WTC11 (cell line): Measurements from ENCODE around the gene ELK3. TPM values are rescaled to one million over a fixed set of nuclear protein-coding genes. Genes with fewer than 3 reads are reported as not detected.

Experiments
- ATAC-seq: fragments of 200-7000 bp; cut with Tn5 transposase; 2 replicates; pipeline ENCODE4 v1.10.0; 2021; ENCODE audit warnings: mild to moderate bottlenecking, moderate library complexity
- CTCF ChIA-PET: fragments of 300-600 bp; sonication (Branson Sonifier 250); formaldehyde crosslinking; loops from one replicate; lab custom pipeline; 2021; ENCODE audit warnings: antibody characterized with exemption; lab: Charles Lee
- POLR2A ChIA-PET: fragments of 350-600 bp; sonication (Branson Sonifier 250); formaldehyde crosslinking; loops from one replicate; lab custom pipeline; 2021; ENCODE audit warnings: antibody characterized with exemption; lab: Charles Lee
- DNase-seq: peaks from one replicate; pipeline ENCODE4 v3.0.0; 2021; ENCODE audit warnings: low spot score
- H3K27ac Mint-ChIP-seq: 2 replicates; pipeline ENCODE4 v1.8.0; 2021; ENCODE audit warnings: mixed read lengths
- H3K27me3 Mint-ChIP-seq: 2 replicates; pipeline ENCODE4 v1.8.0; 2021; ENCODE audit warnings: low read depth, mild to moderate bottlenecking, moderate library complexity, mixed read lengths
- H3K36me3 Mint-ChIP-seq: 2 replicates; pipeline ENCODE4 v1.8.0; 2021; ENCODE audit warnings: mixed read lengths
- H3K4me1 Mint-ChIP-seq: 2 replicates; pipeline ENCODE4 v1.8.0; 2022; ENCODE audit warnings: mixed read lengths
- H3K4me3 Mint-ChIP-seq: 2 replicates; pipeline ENCODE4 v1.8.0; 2021; ENCODE audit warnings: mild to moderate bottlenecking, moderate library complexity, mixed read lengths
- H3K9me3 Mint-ChIP-seq: 2 replicates; pipeline ENCODE4 v1.8.0; 2021; ENCODE audit warnings: mixed read lengths
- AR ChIP-seq: fragments of 250-450 bp; sonication (Bioruptor Pico); IDR thresholded peaks from 2 replicates; pipeline ENCODE4 v1.9.0; 2021; ENCODE audit warnings: mild to moderate bottlenecking
- ARID4B ChIP-seq: sonication (generic); formaldehyde crosslinking; IDR thresholded peaks from 2 replicates; pipeline ENCODE4 v1.8.0; 2023; ENCODE audit warnings: missing genetic modification reagents, mild to moderate bottlenecking, borderline replicate concordance
- CBFB ChIP-seq: sonication (generic); formaldehyde crosslinking; IDR thresholded peaks from 2 replicates; pipeline ENCODE4 v1.8.1; 2022; ENCODE audit warnings: mild to moderate bottlenecking, low read depth, missing genetic modification reagents
- ELF4 ChIP-seq: sonication (generic); formaldehyde crosslinking; IDR thresholded peaks from 2 replicates; pipeline ENCODE4 v1.8.1; 2022; ENCODE audit warnings: low read depth, mild to moderate bottlenecking, moderate library complexity, missing genetic modification reagents
- ESRRA ChIP-seq: sonication (generic); formaldehyde crosslinking; IDR thresholded peaks from 2 replicates; pipeline ENCODE4 v1.8.1; 2022; ENCODE audit warnings: mild to moderate bottlenecking, missing genetic modification reagents, borderline replicate concordance
- PRDM15 ChIP-seq: sonication (generic); formaldehyde crosslinking; IDR thresholded peaks from 2 replicates; pipeline ENCODE4 v1.8.0; 2022; ENCODE audit warnings: missing genetic modification reagents
- TEAD1 ChIP-seq: sonication (generic); formaldehyde crosslinking; IDR thresholded peaks from 2 replicates; pipeline ENCODE4 v1.8.0; 2022; ENCODE audit warnings: mild to moderate bottlenecking, missing genetic modification reagents
- TP53 ChIP-seq: sonication (generic); formaldehyde crosslinking; IDR thresholded peaks from 2 replicates; pipeline ENCODE4 v1.8.1; 2023; ENCODE audit warnings: mild to moderate bottlenecking, missing genetic modification reagents
- USF1 ChIP-seq: sonication (generic); formaldehyde crosslinking; IDR thresholded peaks from 2 replicates; pipeline ENCODE4 v1.8.0; 2022; ENCODE audit warnings: mild to moderate bottlenecking, missing genetic modification reagents
- ZNF232 ChIP-seq: sonication (generic); formaldehyde crosslinking; IDR thresholded peaks from 2 replicates; pipeline ENCODE4 v1.8.0; 2022; ENCODE audit warnings: mild to moderate bottlenecking, missing genetic modification reagents
- ZNF396 ChIP-seq: fragments of 250-450 bp; sonication (Bioruptor Pico); IDR thresholded peaks from 2 replicates; pipeline ENCODE4 v1.8.0; 2021; ENCODE audit warnings: mild to moderate bottlenecking, moderate library complexity, borderline replicate concordance
- total RNA-seq: library from RNA; stranded (reverse); gene quantifications from 3 replicates; pipeline ENCODE4 v1.2.3, GENCODE V29; 2021

ELK3 gene
- total RNA-seq, 1 experiment from 2014 or later: 16.5 TPM

- no peak overlapping the region for H3K4me3 Mint-ChIP-seq
- ATAC-seq: peak; percentile 43
- TF ChIP-seq ELF4 (CRISPR knock-in tag): no peak
- TF ChIP-seq ZNF396 (CRISPR knock-in tag): no peak
- no peaks in the 10 kb centered on the region for H3K9me3 Mint-ChIP-seq
- H3K27me3 Mint-ChIP-seq: no peaks in the 10 kb centered on the region
- H3K36me3 Mint-ChIP-seq: no peaks in the 10 kb centered on the region
- ChIA-PET CTCF (interaction anchor here (0.6 to 1.4 kb wide), 2 partner anchors 25 to 68 kb away, joined by 3 to 5 read pairs; no protein-coding TSS in a partner anchor), POLR2A (no interaction called here)
- DNase-seq: no peak
- peaks cover 12% of the 10 kb centered on the region for H3K4me1 Mint-ChIP-seq
- no peak overlapping the region for H3K27ac Mint-ChIP-seq
Observed at GRCh38 chr12:96239711-96240635, 45.8 kb downstream of the ELK3 start.

- Mint-ChIP-seq H3K4me1 (peaks cover 7% of the 10 kb centered on the region; the same call in 1 of the 2 replicates), H3K4me3 (no peak overlapping the region), H3K27ac (no peak overlapping the region), H3K9me3 (no peaks in the 10 kb centered on the region), H3K36me3 (no peaks in the 10 kb centered on the region), H3K27me3 (no peaks in the 10 kb centered on the region)
- CTCF ChIA-PET: no interaction called here
- POLR2A ChIA-PET: no interaction called here
- ATAC-seq (no peak), DNase-seq (no peak)
- TF ChIP-seq TP53: no peak
- no peak for TF ChIP-seq USF1 (CRISPR knock-in tag)
- no peak for TF ChIP-seq TEAD1 (CRISPR knock-in tag)
- TF ChIP-seq AR (CRISPR knock-in tag): no peak
- TF ChIP-seq PRDM15 (CRISPR knock-in tag): no peak
- no peak for TF ChIP-seq CBFB (CRISPR knock-in tag)
- no peak for TF ChIP-seq ESRRA (CRISPR knock-in tag)
- no peak for TF ChIP-seq ZNF232 (CRISPR knock-in tag)
- TF ChIP-seq ARID4B: no peak
Observed at GRCh38 chr12:96240656-96241055, 46.5 kb downstream of the ELK3 start.
